Measurements from ENCODE around the gene SLC6A19.
"Not testable (repeated sequence)": the region's sequence is repeated elsewhere in the genome, so short reads cannot be mapped to it uniquely, and the experiment has no call there.

The SLC6A19 gene

GRCh38 chr5:1265461-1266455 is 64.4 kb downstream of the SLC6A19 start:
- CTCF ChIA-PET, result no interaction called here

GRCh38 chr5:1266791-1267190 is 65.4 kb downstream of the SLC6A19 start:
- Histone ChIP-seq H3K27ac (ENCODE audit: extremely low read depth, low read depth, low read length) (no peak overlapping the region), H3K4me3 (ENCODE audit: low read depth, low read length) (no peak overlapping the region), H3K9me3 (ENCODE audit: control insufficient read depth, insufficient read depth, low read depth, low read length) (no peaks in the 10 kb centered on the region), H3K36me3 (ENCODE audit: control insufficient read depth in 2 of 2, insufficient read depth in 1 of 2, low read length in 2 of 2) (no peaks in the 10 kb centered on the region), H3K4me1 (ENCODE audit: control insufficient read depth, insufficient read depth, low read length) (no peaks in the 10 kb centered on the region)
- ChIA-PET POLR2A (no interaction called here), CTCF (no interaction called here)
- TF ChIP-seq ZNF791 (tag by site-specific recombination; IDR thresholded peaks at IDR 0.05) (no peak), RBAK (tag by site-specific recombination; IDR thresholded peaks at IDR 0.05) (no peak), ZNF140 (tag by site-specific recombination; IDR thresholded peaks at IDR 0.05) (no peak), ZNF433 (tag by site-specific recombination; IDR thresholded peaks at IDR 0.05; ENCODE audit: low read depth) (no peak)

More at GRCh38 chr5:1265461-1266455, 64.4 kb downstream of the SLC6A19 start:
- H3K9me3 ChIP-seq (ENCODE audit: control insufficient read depth, insufficient read depth, low read depth, low read length), result no peaks in the 10 kb centered on the region
- TF ChIP-seq ZNF639 (tag by site-specific recombination; IDR thresholded peaks at IDR 0.05) (no peak), REPIN1 (tag by site-specific recombination; IDR thresholded peaks at IDR 0.05; ENCODE audit: low read depth) (no peak), ZNF292 (tag by site-specific recombination; IDR thresholded peaks at IDR 0.05; ENCODE audit: borderline replicate concordance, low read depth) (no peak), ZNF48 (tag by site-specific recombination; IDR thresholded peaks at IDR 0.05) (no peak), KLF1 (tag by site-specific recombination; IDR thresholded peaks at IDR 0.05) (no peak), ZNF670 (tag by site-specific recombination; IDR thresholded peaks at IDR 0.05; ENCODE audit: low read depth) (no peak), ZNF416 (tag by site-specific recombination; IDR thresholded peaks at IDR 0.05) (no peak), ZNF37A (tag by site-specific recombination; IDR thresholded peaks at IDR 0.05) (no peak), TCF7L2 (IDR thresholded peaks at IDR 0.05; ENCODE audit: borderline replicate concordance, low read depth, low read length) (no peak), ZNF350 (tag by site-specific recombination; IDR thresholded peaks at IDR 0.05) (no peak), ZNF843 (tag by site-specific recombination; IDR thresholded peaks at IDR 0.05) (no peak), OVOL3 (tag by site-specific recombination; IDR thresholded peaks at IDR 0.05) (no peak), ZNF624 (tag by site-specific recombination; IDR thresholded peaks at IDR 0.05) (no peak), ZNF223 (tag by site-specific recombination; IDR thresholded peaks at IDR 0.05) (no peak), ZNF426 (tag by site-specific recombination; IDR thresholded peaks at IDR 0.05) (no peak), ZFP3 (tag by site-specific recombination; IDR thresholded peaks at IDR 0.05; ENCODE audit: low read depth) (no peak), ZNF664 (tag by site-specific recombination; IDR thresholded peaks at IDR 0.05) (no peak)
- H3K4me3 ChIP-seq (ENCODE audit: low read depth, low read length), result no peak overlapping the region
- H3K27ac ChIP-seq (ENCODE audit: extremely low read depth, low read depth, low read length), result no peak overlapping the region
- H3K36me3 ChIP-seq (ENCODE audit: control insufficient read depth in 2 of 2, insufficient read depth in 1 of 2, low read length in 2 of 2), result no peaks in the 10 kb centered on the region
- H3K4me1 ChIP-seq (ENCODE audit: control insufficient read depth, insufficient read depth, low read length), result no peaks in the 10 kb centered on the region
- POLR2A ChIA-PET, result no interaction called here

- CTCF ChIA-PET; H3K36me3 ChIP-seq (ENCODE audit: control insufficient read depth in 2 of 2, insufficient read depth in 1 of 2, low read length in 2 of 2): not testable (repeated sequence)
- TF ChIP-seq ZNF146 (tag by site-specific recombination; IDR thresholded peaks at IDR 0.05), result peak; percentile 91
Observed at GRCh38 chr5:1267464-1267863, 66.1 kb downstream of the SLC6A19 start.

More at GRCh38 chr5:1267464-1267863, 66.1 kb downstream of the SLC6A19 start:
- H3K4me1 ChIP-seq (ENCODE audit: control insufficient read depth, insufficient read depth, low read length); POLR2A ChIA-PET; H3K4me3 ChIP-seq (ENCODE audit: low read depth, low read length); H3K27ac ChIP-seq (ENCODE audit: extremely low read depth, low read depth, low read length); H3K9me3 ChIP-seq (ENCODE audit: control insufficient read depth, insufficient read depth, low read depth, low read length): not testable (repeated sequence)
